Small intestine (tissue), 7 donors: ENCODE results near the gene OARD1. TPM values are rescaled to one million over a fixed set of nuclear protein-coding genes. Genes with fewer than 3 reads are reported as not detected.

ENCODE experiments used
- DNase-seq, 2 donors: peaks; one replicate each; pipeline versions ENCODE4 v3.0.0 to v3.0.0-alpha.2; 2013
- FAIRE-seq: peaks from 2 replicates; lab custom pipeline; 2012; peaks lifted over from hg19 to GRCh38; lab: Jason Lieb, UNC
- H3K27ac ChIP-seq, 3 donors: one replicate each; pipeline ENCODE4 v1.5.1; 2013; ENCODE audit warnings: low read length in 2 of 3, mild to moderate bottlenecking in 2 of 3, control low read depth in 1 of 3, inconsistent platforms in 1 of 3, low read depth in 1 of 3, moderate library complexity in 1 of 3
- H3K27me3 ChIP-seq, 3 donors: one replicate each; pipeline ENCODE4 v1.6.1; 2013; ENCODE audit warnings: low read length in 3 of 3, inconsistent platforms in 1 of 3; ENCODE audit not compliant: control insufficient read depth in 3 of 3, insufficient read depth in 3 of 3
- H3K36me3 ChIP-seq, 3 donors: one replicate each; pipeline ENCODE4 v1.6.1; 2013; ENCODE audit warnings: low read length in 3 of 3, inconsistent platforms in 1 of 3, low read depth in 1 of 3, mild to moderate bottlenecking in 1 of 3, moderate library complexity in 1 of 3; ENCODE audit not compliant: control insufficient read depth in 3 of 3, insufficient read depth in 2 of 3
- H3K4me1 ChIP-seq, 3 donors: one replicate each; pipeline ENCODE4 v1.6.1; 2013; ENCODE audit warnings: low read length in 2 of 3, inconsistent platforms in 1 of 3, low read depth in 1 of 3, mild to moderate bottlenecking in 1 of 3, moderate library complexity in 1 of 3; ENCODE audit not compliant: control insufficient read depth in 3 of 3, insufficient read depth in 2 of 3
- H3K4me3 ChIP-seq, 3 donors: one replicate each; pipeline ENCODE4 v1.5.1; 2013; ENCODE audit warnings: low read length in 3 of 3, control low read depth in 1 of 3, inconsistent platforms in 1 of 3, low read depth in 1 of 3, mild to moderate bottlenecking in 1 of 3, moderate library complexity in 1 of 3
- H3K9me3 ChIP-seq, 2 donors: one replicate each; pipeline ENCODE4 v1.6.1; 2013; ENCODE audit warnings: low read depth in 1 of 2, low read length in 1 of 2; ENCODE audit not compliant: control insufficient read depth in 2 of 2, insufficient read depth in 1 of 2
- WGBS, 3 donors: extraction: QIAGEN DNeasy Blood & Tissue Kit; methylation state at CpG; one replicate each; pipeline ENCODE4 v1.1.7; 2013; 5-methylcytosine and 5-hydroxymethylcytosine counted together
- polyA plus RNA-seq, 4 donors: library from polyadenylated mRNA; stranded (reverse) in 3 of 4; unstranded in 1 of 4; fragments of 200-250 nt in 3 of 4; fragments of 120-200 nt in 1 of 4; gene quantifications; one replicate each; pipeline versions ENCODE4 v1.2.1 to v1.2.3, GENCODE V29; 2013
- donor health status: healthy with polysubstance abuse.
- donor health status: control.
- donor health status: control.
- donor health status: Bipolar disorder and iron deficiency.
- donor health status: healthy.

OARD1 gene
- polyA plus RNA-seq, 4 donors: 31.3 to 78.1 (median 43.6) TPM

DNA sequence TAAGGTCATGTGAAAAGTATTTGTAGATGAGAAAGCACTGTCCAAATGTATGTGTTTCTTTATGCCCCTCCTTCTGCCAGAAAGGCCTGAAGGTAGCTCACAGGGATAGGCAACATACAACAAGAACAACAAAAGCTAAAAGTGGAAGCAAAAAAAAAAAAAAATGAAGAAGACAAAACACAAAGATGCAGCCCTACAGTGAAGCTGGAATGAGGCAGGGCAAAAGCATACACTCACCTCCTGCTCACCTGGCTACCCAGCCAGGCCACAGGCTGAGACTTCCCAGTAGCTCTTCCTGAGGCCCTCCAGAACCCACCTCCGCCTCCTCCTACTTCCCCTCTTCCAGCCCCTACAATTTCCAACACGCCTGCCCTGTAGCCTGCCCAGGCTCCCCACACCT, 35.6 kb downstream of the OARD1 start:
- 67 to 92% (median 79%) methylated on average over 2 of the region's 2 CpGs for WGBS, 3 donors
- no peaks in the 10 kb centered on the region for H3K9me3 ChIP-seq
- peaks cover 0 to 45% (median 3%) of the 10 kb centered on the region in 3 donors for H3K4me1 ChIP-seq
- peak overlapping the region in 2 of 3 donors; percentile 77 to 79 for H3K4me3 ChIP-seq
- FAIRE-seq (no peak), DNase-seq (no peak)
- peaks cover 0 to 53% (median 4%) of the 10 kb centered on the region in 3 donors for H3K36me3 ChIP-seq
- peak overlapping the region in 1 of 3 donors; percentile 99 for H3K27ac ChIP-seq
- no peaks in the 10 kb centered on the region for H3K27me3 ChIP-seq

DNA sequence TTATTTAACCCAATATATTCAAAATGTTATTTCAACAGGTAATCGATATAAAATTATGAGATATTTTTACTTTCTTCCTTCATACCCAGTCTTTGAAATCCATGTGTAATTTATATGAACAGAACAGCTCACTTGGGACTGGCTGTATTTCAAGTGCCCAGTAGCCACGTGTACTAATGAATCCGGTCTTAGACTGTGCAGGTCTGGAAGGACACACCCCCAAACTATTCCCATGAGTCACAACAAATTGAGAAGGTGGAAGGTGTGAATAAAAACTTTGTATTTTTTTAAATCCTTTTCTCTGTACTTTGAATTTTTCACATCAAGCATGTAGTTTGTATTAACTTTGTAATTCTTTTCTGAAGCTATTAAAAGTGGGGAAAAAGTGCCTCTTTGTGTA, 36.0 kb downstream of the OARD1 start:
- H3K27me3 ChIP-seq: no peaks in the 10 kb centered on the region
- H3K4me1 ChIP-seq: peaks cover 0 to 42% (median 3%) of the 10 kb centered on the region in 3 donors
- H3K9me3 ChIP-seq: no peaks in the 10 kb centered on the region
- peak overlapping the region in 1 of 3 donors; percentile 79 for H3K4me3 ChIP-seq
- H3K27ac ChIP-seq: no peak overlapping the region
- 34 to 62% (median 37%) methylated on average over 3 of the region's 3 CpGs for WGBS, 3 donors
- DNase-seq: peak in 1 of 2 donors; percentile 61
- H3K36me3 ChIP-seq: peaks cover 0 to 56% (median 4%) of the 10 kb centered on the region in 3 donors
- peak; percentile 5 for FAIRE-seq

DNA sequence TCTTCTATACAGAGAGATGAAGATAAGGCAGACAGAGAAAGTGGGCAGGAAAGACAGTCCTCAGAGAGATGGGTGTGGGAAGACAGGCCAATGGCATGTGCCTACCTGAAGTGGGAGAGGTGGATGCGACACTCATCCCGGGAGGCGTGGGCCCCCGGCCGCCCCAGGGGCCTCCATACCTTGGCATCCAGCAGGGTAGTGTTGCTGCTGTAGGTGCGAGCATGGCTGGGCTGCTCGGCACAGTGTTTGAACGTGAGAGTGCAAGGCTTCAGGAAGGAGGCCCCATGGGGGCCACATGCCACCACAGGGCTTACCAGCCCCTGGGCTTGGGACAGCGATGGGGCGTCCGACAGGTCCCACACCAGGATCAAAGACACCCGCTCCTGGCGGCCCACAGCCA, 38.4 kb downstream of the OARD1 start:
- no peaks in the 10 kb centered on the region for H3K27me3 ChIP-seq
- FAIRE-seq: no peak

DNA sequence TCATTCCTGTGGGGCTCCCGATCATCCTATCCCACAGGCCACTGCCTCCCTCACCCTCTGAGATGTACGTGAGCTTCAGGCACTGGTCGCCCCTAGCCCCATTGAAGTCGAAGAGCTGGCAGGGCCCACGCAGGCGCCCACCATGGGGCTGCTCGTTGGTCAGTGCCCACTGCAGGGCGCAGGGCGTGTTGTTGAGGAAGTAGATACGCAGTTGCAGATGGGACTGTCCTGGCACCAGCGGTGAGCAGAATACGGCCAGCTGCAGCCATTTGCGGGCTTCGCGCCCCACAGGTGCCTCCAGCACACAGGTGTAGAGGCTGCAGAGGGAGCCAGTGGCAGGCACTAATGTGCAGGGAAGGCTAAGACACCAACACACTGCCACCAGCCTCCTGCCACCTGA, 39.3 kb downstream of the OARD1 start:
- Histone ChIP-seq H3K27me3 (no peaks in the 10 kb centered on the region), H3K27ac (no peak overlapping the region), H3K9me3 (no peaks in the 10 kb centered on the region), H3K4me3 (no peak overlapping the region), H3K4me1 (peaks cover 0 to 42% (median 2%) of the 10 kb centered on the region in 3 donors), H3K36me3 (peaks cover 0 to 84% (median 17%) of the 10 kb centered on the region in 3 donors)
- FAIRE-seq (no peak), DNase-seq (no peak)
- WGBS, 3 donors: 94 to 96% (median 95%) methylated on average over 15 of the region's 15 CpGs

More for the DNA sequence above, 38.4 kb downstream of the OARD1 start:
- no peak overlapping the region for H3K27ac ChIP-seq
- H3K9me3 ChIP-seq: no peaks in the 10 kb centered on the region
- WGBS, 3 donors: 91 to 94% (median 93%) methylated on average over 13 of the region's 13 CpGs
- H3K4me1 ChIP-seq: peaks cover 0 to 35% (median under 1%) of the 10 kb centered on the region in 3 donors
- DNase-seq: no peak
- peaks cover 0 to 77% (median 12%) of the 10 kb centered on the region in 3 donors for H3K36me3 ChIP-seq
- no peak overlapping the region for H3K4me3 ChIP-seq

DNA sequence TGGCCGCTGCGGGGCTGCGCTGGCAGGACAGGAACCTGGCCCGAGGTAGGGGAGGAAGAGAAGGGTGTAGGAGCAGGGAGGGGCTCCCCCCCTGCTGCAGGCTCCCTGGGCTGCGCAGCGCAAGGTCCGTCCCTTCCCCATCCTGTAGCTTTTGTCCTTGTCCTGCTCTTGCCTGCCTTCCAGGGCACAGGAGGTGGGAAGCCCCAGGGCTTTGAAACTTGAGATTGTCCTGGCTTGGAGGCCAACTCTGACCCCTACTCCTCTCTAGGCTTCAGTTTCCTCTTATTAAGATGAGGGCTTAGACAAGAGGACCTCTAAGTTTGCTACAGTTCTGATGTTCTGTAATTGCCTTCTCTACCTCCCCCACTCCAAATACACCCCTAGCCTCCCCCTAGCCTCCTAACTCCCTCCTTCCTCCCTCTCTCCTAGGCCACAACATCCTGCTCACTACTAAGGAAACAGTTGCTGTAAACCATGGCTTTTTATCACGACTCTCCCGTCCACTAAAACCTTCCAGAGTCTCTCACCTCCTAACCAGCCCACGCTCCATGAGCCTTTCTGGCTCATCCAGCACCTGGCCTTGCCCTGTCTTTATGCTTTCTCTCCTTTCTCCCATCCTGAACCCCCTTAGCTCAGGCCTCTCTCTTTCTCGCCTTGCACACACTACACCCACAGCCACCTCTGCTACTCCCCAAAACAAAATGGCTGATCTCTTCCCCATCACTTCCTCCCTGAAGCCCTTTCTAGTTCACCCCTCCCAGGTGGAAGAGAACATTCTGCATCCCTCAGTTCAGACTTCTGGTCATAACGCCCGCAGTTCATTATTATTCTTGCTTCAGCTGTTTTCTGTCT, 43.4 kb downstream of the OARD1 start:
- Histone ChIP-seq H3K9me3 (no peaks in the 10 kb centered on the region), H3K36me3 (peaks cover 0 to 68% (median 18%) of the 10 kb centered on the region in 3 donors), H3K4me3 (peak overlapping the region; percentile 28 to 49 (median 44)), H3K27ac (peak overlapping the region in 2 of 3 donors; percentile 51 to 62), H3K27me3 (no peaks in the 10 kb centered on the region), H3K4me1 (peaks cover 0 to 31% (median 2%) of the 10 kb centered on the region in 3 donors)
- DNase-seq (no peak), FAIRE-seq (no peak)
- 58 to 81% (median 81%) methylated on average over 13 of the region's 13 CpGs for WGBS, 3 donors

DNA sequence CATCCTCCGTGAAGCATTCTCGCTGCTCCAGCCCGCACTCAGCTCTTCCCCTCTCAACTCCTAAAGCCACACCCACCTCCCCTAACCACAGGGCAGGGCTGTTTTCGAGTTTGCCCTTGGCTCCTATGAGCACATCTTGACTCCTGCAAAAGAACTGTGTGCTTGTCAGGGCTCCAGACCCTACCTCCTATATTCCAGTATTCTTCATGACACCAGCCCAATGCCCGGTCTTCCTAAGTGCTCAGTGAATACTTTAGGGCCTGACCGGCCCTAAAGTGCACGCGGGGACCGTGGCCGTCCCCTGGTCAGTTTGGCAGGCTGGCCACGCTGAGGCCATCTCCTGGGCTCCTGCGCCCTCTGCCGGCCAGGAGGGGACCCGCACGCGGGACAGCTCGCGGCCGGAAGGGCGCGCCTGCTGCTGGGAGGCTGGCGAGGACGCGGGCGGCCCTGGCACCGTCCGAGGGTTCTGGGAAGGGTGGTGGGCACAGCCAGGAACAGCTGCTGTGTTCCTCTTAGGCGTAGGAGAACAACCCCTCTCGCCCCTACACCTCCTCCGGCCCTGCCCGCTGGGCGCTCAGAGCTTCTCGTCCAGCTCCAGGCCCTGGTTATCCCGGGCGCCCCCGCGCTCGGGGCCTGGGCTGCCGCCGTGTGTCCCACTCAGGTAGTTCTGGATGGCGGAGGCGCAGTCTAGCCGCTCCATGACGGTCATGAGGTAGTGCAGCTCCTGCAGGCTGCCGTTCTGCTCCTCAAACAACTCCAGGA, 44.2 kb downstream of the OARD1 start:
- Histone ChIP-seq H3K27ac (peak overlapping the region; percentile 4 to 62 (median 51)), H3K9me3 (no peaks in the 10 kb centered on the region), H3K36me3 (peaks cover 0 to 63% (median 14%) of the 10 kb centered on the region in 3 donors), H3K4me3 (peak overlapping the region; percentile 28 to 49 (median 44)), H3K4me1 (peaks cover 0 to 25% (median 2%) of the 10 kb centered on the region in 3 donors), H3K27me3 (no peaks in the 10 kb centered on the region)
- WGBS, 3 donors: 16 to 55% (median 39%) methylated on average over 43 to 45 of the region's 45 CpGs
- no peak for FAIRE-seq
- DNase-seq: peak; percentile 46 to 87

DNA sequence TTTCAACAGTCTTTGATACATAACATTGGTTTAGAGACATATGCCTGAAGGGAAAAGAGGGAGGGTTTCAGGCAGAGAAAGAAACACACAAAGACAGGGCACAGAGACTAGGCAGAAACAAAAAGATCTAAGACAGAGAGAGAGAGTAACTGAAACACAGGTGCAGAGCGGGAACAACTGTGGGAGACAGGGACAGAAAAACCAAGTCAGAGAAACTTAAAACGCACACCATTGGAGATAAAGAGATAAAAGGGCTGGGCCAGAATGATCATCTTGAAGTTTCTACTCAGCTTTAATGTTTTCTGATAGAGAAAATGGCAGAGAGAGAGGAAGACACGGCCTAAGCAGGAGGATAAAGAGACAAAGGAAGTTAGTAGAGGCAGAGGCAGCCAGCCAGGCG, 44.9 kb downstream of the OARD1 start:
- H3K36me3 ChIP-seq: peaks cover 0 to 56% (median 14%) of the 10 kb centered on the region in 3 donors

DNA sequence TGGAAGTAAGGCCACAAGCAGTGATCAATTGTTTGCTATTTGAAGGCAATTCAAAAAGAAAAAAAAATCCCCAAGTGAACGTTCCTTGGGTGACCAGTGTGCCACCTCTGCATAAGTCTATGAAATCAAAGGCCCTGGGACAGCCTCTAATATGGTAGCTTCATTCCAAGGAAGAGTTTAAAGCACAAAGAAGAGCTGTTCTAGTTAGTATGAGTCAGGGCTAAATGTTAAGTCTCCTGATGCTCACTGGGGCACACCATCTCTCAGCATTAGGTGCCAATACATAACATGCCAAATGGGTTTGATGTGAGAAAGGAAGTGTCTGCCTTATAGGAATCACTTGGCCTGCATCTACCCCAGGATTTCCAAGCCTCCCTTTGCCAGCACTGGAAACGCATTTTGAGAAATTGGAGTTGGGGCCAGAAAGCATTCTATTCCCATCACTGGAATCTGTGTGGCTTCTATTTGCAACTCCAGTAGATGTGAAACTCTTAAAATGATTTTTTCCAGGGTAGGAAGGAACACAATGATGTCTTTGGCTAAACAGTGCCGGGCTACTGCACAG, 46.1 kb downstream of the OARD1 start:
- Histone ChIP-seq H3K27ac (no peak overlapping the region), H3K9me3 (no peaks in the 10 kb centered on the region), H3K27me3 (no peaks in the 10 kb centered on the region), H3K4me3 (no peak overlapping the region), H3K4me1 (peaks cover 0 to 31% (median 2%) of the 10 kb centered on the region in 3 donors), H3K36me3 (peaks cover 0 to 45% (median 14%) of the 10 kb centered on the region in 3 donors)
- FAIRE-seq (no peak), DNase-seq (no peak)
- 82 to 84% (median 83%) methylated on average over 3 of the region's 3 CpGs for WGBS, 3 donors

More for the DNA sequence above, 44.9 kb downstream of the OARD1 start:
- Histone ChIP-seq H3K4me3 (peak overlapping the region in 1 of 3 donors; percentile 19), H3K27me3 (no peaks in the 10 kb centered on the region), H3K4me1 (peaks cover 0 to 27% (median 2%) of the 10 kb centered on the region in 3 donors), H3K9me3 (no peaks in the 10 kb centered on the region), H3K27ac (peak overlapping the region in 1 of 3 donors; percentile 47)
- no peak for DNase-seq
- WGBS, 3 donors: 69 to 74% (median 71%) methylated on average over 4 of the region's 4 CpGs
- FAIRE-seq: no peak
